OCI-LY1 (cell line): Measurements from ENCODE around the gene CNTN6.

Experiments used
- EZH2 ChIP-seq: fragments of 200-600 bp; sonication (generic), shearing (Covaris generic); IDR thresholded peaks from 2 replicates; pipeline ENCODE4 v1.8.0; 2017; ENCODE audit warnings: borderline replicate concordance, mixed run types, mild to moderate bottlenecking, antibody characterized with exemption, low read length, moderate library complexity, mixed read lengths
- TF ChIP-seq, protein P1 (sequence below): fragments of 200-600 bp; sonication (generic), shearing (Covaris generic); IDR thresholded peaks from 2 replicates; pipeline ENCODE4 v1.5.1; 2017; ENCODE audit warnings: mild to moderate bottlenecking, antibody characterized with exemption, low read length, moderate library complexity, mixed read lengths

GRCh38 chr3:1348547-1348946, 255.7 kb downstream of the CNTN6 start:
- TF ChIP-seq, protein P1, sequence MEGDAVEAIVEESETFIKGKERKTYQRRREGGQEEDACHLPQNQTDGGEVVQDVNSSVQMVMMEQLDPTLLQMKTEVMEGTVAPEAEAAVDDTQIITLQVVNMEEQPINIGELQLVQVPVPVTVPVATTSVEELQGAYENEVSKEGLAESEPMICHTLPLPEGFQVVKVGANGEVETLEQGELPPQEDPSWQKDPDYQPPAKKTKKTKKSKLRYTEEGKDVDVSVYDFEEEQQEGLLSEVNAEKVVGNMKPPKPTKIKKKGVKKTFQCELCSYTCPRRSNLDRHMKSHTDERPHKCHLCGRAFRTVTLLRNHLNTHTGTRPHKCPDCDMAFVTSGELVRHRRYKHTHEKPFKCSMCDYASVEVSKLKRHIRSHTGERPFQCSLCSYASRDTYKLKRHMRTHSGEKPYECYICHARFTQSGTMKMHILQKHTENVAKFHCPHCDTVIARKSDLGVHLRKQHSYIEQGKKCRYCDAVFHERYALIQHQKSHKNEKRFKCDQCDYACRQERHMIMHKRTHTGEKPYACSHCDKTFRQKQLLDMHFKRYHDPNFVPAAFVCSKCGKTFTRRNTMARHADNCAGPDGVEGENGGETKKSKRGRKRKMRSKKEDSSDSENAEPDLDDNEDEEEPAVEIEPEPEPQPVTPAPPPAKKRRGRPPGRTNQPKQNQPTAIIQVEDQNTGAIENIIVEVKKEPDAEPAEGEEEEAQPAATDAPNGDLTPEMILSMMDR, result no peak; the same call in 1 of the 2 replicates
- TF ChIP-seq EZH2, result no peak
